ENCODE results near the gene RSPH4A. TPM values are rescaled to one million over a fixed set of nuclear protein-coding genes. Genes with fewer than 3 reads are reported as not detected.

The RSPH4A gene
- total RNA-seq, 4 donors from 2014 or later, result 0.29 to 0.50 TPM; not detected in 2

- TF ChIP-seq CTCF (IDR thresholded peaks at IDR 0.05), result peak in 1 of 3 experiments; percentile 3
- no peak for TF ChIP-seq EP300 (IDR thresholded peaks at IDR 0.05)
- TF ChIP-seq POLR2A (IDR thresholded peaks at IDR 0.05; ENCODE audit: low read depth), result no peak
- no peak for TF ChIP-seq POLR2AphosphoS5 (IDR thresholded peaks at IDR 0.05)
- peak overlapping the region; percentile 84 to 91 (median 86) for H3K27ac ChIP-seq (replicated peaks in 1 of 4)
- peaks cover 24 to 48% (median 37%) of the 10 kb centered on the region in 4 donors for H3K4me1 ChIP-seq
- no peaks in the 10 kb centered on the region for H3K27me3 ChIP-seq
- no peak for DNase-seq (ENCODE audit: extremely low spot score)
- intact Hi-C loops (cut with DNase I), result no loop called here
- peak overlapping the region; percentile 74 to 86 (median 80) for H3K4me3 ChIP-seq
- WGBS, result under 1% methylated on average over 10 of the region's 12 CpGs
- H3K9me3 ChIP-seq, result no peaks in the 10 kb centered on the region
- peaks cover 0 to 19% (median 12%) of the 10 kb centered on the region in 4 donors for H3K36me3 ChIP-seq
Observed at GRCh38 chr6:116571683-116572000, 44.6 kb upstream of the RSPH4A start.

- WGBS, result 7% methylated on average over 6 of the region's 7 CpGs
Observed at GRCh38 chr6:116572162-116572561, 44.1 kb upstream of the RSPH4A start.

GRCh38 chr6:116575227-116575626, 41.1 kb upstream of the RSPH4A start:
- H3K9me3 ChIP-seq, result no peaks in the 10 kb centered on the region
- H3K27me3 ChIP-seq, result no peaks in the 10 kb centered on the region
- peaks cover 27 to 54% (median 40%) of the 10 kb centered on the region in 4 donors for H3K4me1 ChIP-seq
- intact Hi-C loops (cut with DNase I), result no loop called here
- no peak overlapping the region for H3K4me3 ChIP-seq
- no peak overlapping the region for H3K27ac ChIP-seq (replicated peaks in 1 of 4)
- H3K36me3 ChIP-seq, result peaks cover 0 to 30% (median 14%) of the 10 kb centered on the region in 4 donors
- TF ChIP-seq POLR2AphosphoS5 (IDR thresholded peaks at IDR 0.05) (no peak), POLR2A (IDR thresholded peaks at IDR 0.05; ENCODE audit: low read depth) (no peak), CTCF (IDR thresholded peaks at IDR 0.05) (no peak), EP300 (IDR thresholded peaks at IDR 0.05) (no peak)
- WGBS, result 82% methylated on average over 2 of the region's 2 CpGs
- DNase-seq (ENCODE audit: extremely low spot score), result no peak

More at GRCh38 chr6:116572162-116572561, 44.1 kb upstream of the RSPH4A start:
- Histone ChIP-seq H3K4me3 (peak overlapping the region; percentile 74 to 86 (median 80)), H3K27me3 (no peaks in the 10 kb centered on the region), H3K9me3 (no peaks in the 10 kb centered on the region), H3K27ac (replicated peaks in 1 of 4) (peak overlapping the region; percentile 84 to 91 (median 86)), H3K4me1 (peaks cover 25 to 53% (median 39%) of the 10 kb centered on the region in 4 donors), H3K36me3 (peaks cover 0 to 24% (median 13%) of the 10 kb centered on the region in 4 donors)
- no peak for DNase-seq (ENCODE audit: extremely low spot score)
- no peak for TF ChIP-seq POLR2AphosphoS5 (IDR thresholded peaks at IDR 0.05)
- no peak for TF ChIP-seq EP300 (IDR thresholded peaks at IDR 0.05)
- no peak for TF ChIP-seq CTCF (IDR thresholded peaks at IDR 0.05)
- intact Hi-C loops (cut with DNase I), result no loop called here

- no peak overlapping the region for H3K27ac ChIP-seq (replicated peaks in 1 of 4)
- peaks cover 17 to 43% (median 34%) of the 10 kb centered on the region in 4 donors for H3K4me1 ChIP-seq
- DNase-seq (ENCODE audit: extremely low spot score), result no peak
- peaks cover 0 to 45% (median 22%) of the 10 kb centered on the region in 4 donors for H3K36me3 ChIP-seq
- no peak for TF ChIP-seq CTCF (IDR thresholded peaks at IDR 0.05)
- no peak for TF ChIP-seq POLR2AphosphoS5 (IDR thresholded peaks at IDR 0.05)
- TF ChIP-seq POLR2A (IDR thresholded peaks at IDR 0.05; ENCODE audit: low read depth), result no peak
- no peaks in the 10 kb centered on the region for H3K9me3 ChIP-seq
- intact Hi-C loops (cut with DNase I), result no loop called here
- WGBS, result 86% methylated on average over 5 of the region's 5 CpGs
- no peak overlapping the region for H3K4me3 ChIP-seq
- no peaks in the 10 kb centered on the region for H3K27me3 ChIP-seq
Observed at GRCh38 chr6:116577486-116577885, 38.8 kb upstream of the RSPH4A start.

GRCh38 chr6:116578335-116578734, 37.9 kb upstream of the RSPH4A start:
- TF ChIP-seq POLR2A (IDR thresholded peaks at IDR 0.05; ENCODE audit: low read depth) (no peak), EP300 (IDR thresholded peaks at IDR 0.05) (no peak), POLR2AphosphoS5 (IDR thresholded peaks at IDR 0.05) (no peak), CTCF (IDR thresholded peaks at IDR 0.05) (no peak)
- Histone ChIP-seq H3K27me3 (no peaks in the 10 kb centered on the region), H3K27ac (replicated peaks in 1 of 4) (no peak overlapping the region), H3K4me3 (no peak overlapping the region), H3K4me1 (peaks cover 9 to 34% (median 26%) of the 10 kb centered on the region in 4 donors), H3K36me3 (peaks cover 0 to 45% (median 27%) of the 10 kb centered on the region in 4 donors), H3K9me3 (no peaks in the 10 kb centered on the region)
- intact Hi-C loops (cut with DNase I), result no loop called here
- no peak for DNase-seq (ENCODE audit: extremely low spot score)
